DOHH2 (cell line): ENCODE data around the gene DSTN.

Experiments used
- CTCF ChIP-seq: fragments of 200-600 bp; sonication (generic); IDR thresholded peaks from one replicate; pipeline ENCODE4 v1.5.1; 2014; ENCODE audit warnings: antibody characterized with exemption, mild to moderate bottlenecking, low read depth, low read length; ENCODE audit not compliant: poor library complexity, severe bottlenecking
- EZH2phosphoT487 ChIP-seq: fragments of 200-600 bp; sonication (generic); IDR thresholded peaks from 2 replicates; pipeline ENCODE4 v1.6.1; 2017; ENCODE audit warnings: borderline replicate concordance, mild to moderate bottlenecking, antibody characterized with exemption, low read length, moderate library complexity, mixed read lengths

GRCh38 chr20:17630151-17630805 lies 60.4 kb downstream of the DSTN start:
- TF ChIP-seq CTCF (no peak), EZH2phosphoT487 (no peak)
